Measurements from ENCODE around the gene YIPF6.
"Not testable (repeated sequence)": the region's sequence is repeated elsewhere in the genome, so short reads cannot be mapped to it uniquely, and the experiment has no call there.

Gene YIPF6

GRCh38 chrX:68557126-68557525 is 58.3 kb downstream of the YIPF6 start:
- not testable (repeated sequence) for H3K18ac ChIP-seq (ENCODE audit: low read length); H3K79me2 ChIP-seq (ENCODE audit: control insufficient read depth, insufficient read depth, low read length, poor library complexity)
- WGBS (ENCODE audit: extremely low coverage, insufficient coverage, insufficient read length) = no CpG with 5 or more reads among the region's 8 CpGs

DNA sequence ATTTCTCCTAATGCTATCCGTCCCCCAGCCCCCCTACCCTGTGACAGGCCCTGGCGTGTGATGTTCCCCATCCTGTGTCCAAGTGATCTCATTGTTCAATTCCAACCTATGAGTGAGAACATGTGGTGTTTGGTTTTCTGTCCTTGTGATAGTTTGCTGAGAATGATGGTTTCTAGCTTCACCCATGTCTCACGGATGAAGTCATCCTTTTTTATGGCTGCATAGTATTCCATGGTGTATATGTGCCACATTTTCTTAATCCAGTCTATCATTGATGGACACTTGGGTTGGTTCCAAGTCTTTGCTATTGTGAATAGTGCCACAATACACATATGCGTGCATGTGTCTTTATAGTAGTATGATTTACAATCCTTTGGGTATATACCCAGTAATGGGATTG is 61.1 kb downstream of the YIPF6 start:
- not testable (repeated sequence) for H2AK5ac ChIP-seq (ENCODE audit: low read length); H3K4me2 ChIP-seq (ENCODE audit: low read length); H3K27ac ChIP-seq (ENCODE audit: low read depth, low read length); H2AFZ ChIP-seq (ENCODE audit: insufficient read depth, low read length, poor library complexity); H3K9ac ChIP-seq (ENCODE audit: low read length); H3K9me3 ChIP-seq (ENCODE audit: insufficient read depth, low read depth, low read length); H2BK5ac ChIP-seq (ENCODE audit: low read depth, low read length, poor library complexity); H3K27me3 ChIP-seq (ENCODE audit: insufficient read depth, low read length); H3K23ac ChIP-seq (ENCODE audit: low read length); H3K14ac ChIP-seq (ENCODE audit: low read length); H4K8ac ChIP-seq (ENCODE audit: low read depth, low read length); H3K18ac ChIP-seq (ENCODE audit: low read length); H3K4ac ChIP-seq (ENCODE audit: low read depth, low read length); H3K36me3 ChIP-seq (ENCODE audit: control insufficient read depth in 1 of 2, insufficient read depth in 2 of 2, low read length in 2 of 2); H4K12ac ChIP-seq (ENCODE audit: low read depth, low read length); H2BK120ac ChIP-seq (ENCODE audit: insufficient read depth, low read length, poor library complexity); H3K4me1 ChIP-seq (ENCODE audit: control insufficient read depth in 1 of 2, insufficient read depth in 2 of 2, low read length in 2 of 2); H2BK12ac ChIP-seq (ENCODE audit: low read length); H3K79me2 ChIP-seq (ENCODE audit: control insufficient read depth, insufficient read depth, low read length, poor library complexity); DNase-seq; H3K79me1 ChIP-seq (ENCODE audit: low read length); H4K91ac ChIP-seq (ENCODE audit: low read depth, low read length); H3K4me3 ChIP-seq (ENCODE audit: low read depth, low read length)
- no CpG with 5 or more reads among the region's 4 CpGs for WGBS (ENCODE audit: extremely low coverage, insufficient coverage, insufficient read length)

More at GRCh38 chrX:68557126-68557525, 58.3 kb downstream of the YIPF6 start:
- not testable (repeated sequence) for H3K4ac ChIP-seq (ENCODE audit: low read depth, low read length); H4K91ac ChIP-seq (ENCODE audit: low read depth, low read length); H3K79me1 ChIP-seq (ENCODE audit: low read length); H3K4me2 ChIP-seq (ENCODE audit: low read length); H2BK120ac ChIP-seq (ENCODE audit: insufficient read depth, low read length, poor library complexity); H4K12ac ChIP-seq (ENCODE audit: low read depth, low read length); H3K4me1 ChIP-seq (ENCODE audit: control insufficient read depth in 1 of 2, insufficient read depth in 2 of 2, low read length in 2 of 2); H3K14ac ChIP-seq (ENCODE audit: low read length); H2AFZ ChIP-seq (ENCODE audit: insufficient read depth, low read length, poor library complexity); H2AK5ac ChIP-seq (ENCODE audit: low read length); H2BK12ac ChIP-seq (ENCODE audit: low read length); H3K27ac ChIP-seq (ENCODE audit: low read depth, low read length); H3K9me3 ChIP-seq (ENCODE audit: insufficient read depth, low read depth, low read length); DNase-seq; H2BK5ac ChIP-seq (ENCODE audit: low read depth, low read length, poor library complexity); H3K23ac ChIP-seq (ENCODE audit: low read length); H3K4me3 ChIP-seq (ENCODE audit: low read depth, low read length); H3K36me3 ChIP-seq (ENCODE audit: control insufficient read depth in 1 of 2, insufficient read depth in 2 of 2, low read length in 2 of 2); H4K8ac ChIP-seq (ENCODE audit: low read depth, low read length); H3K9ac ChIP-seq (ENCODE audit: low read length); H3K27me3 ChIP-seq (ENCODE audit: insufficient read depth, low read length)

DNA sequence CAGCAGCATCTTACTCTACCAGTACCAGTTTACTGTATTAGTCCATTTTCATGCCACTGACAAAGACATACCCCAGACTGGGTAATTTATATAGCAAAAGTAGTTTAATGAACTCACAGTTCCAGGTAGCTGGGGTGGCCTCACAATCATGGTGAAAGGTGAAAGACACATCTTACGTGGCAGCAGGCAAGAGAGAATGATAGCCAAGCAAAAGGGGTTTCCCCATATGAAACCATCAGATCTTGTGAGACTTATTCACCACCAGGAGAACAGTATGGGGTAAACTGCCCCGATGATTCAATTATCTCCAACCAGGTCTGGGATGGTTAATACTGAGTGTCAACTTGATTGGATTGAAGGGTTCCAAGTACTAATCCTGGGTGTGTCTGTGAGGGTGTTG is 69.3 kb downstream of the YIPF6 start:
- Histone ChIP-seq H3K9me3 (ENCODE audit: insufficient read depth, low read depth, low read length) (no peaks in the 10 kb centered on the region), H2AK5ac (ENCODE audit: low read length) (no peak overlapping the region), H3K79me2 (ENCODE audit: control insufficient read depth, insufficient read depth, low read length, poor library complexity) (no peaks in the 10 kb centered on the region), H2BK120ac (ENCODE audit: insufficient read depth, low read length, poor library complexity) (no peak overlapping the region), H3K4me3 (ENCODE audit: low read depth, low read length) (no peak overlapping the region), H3K4ac (ENCODE audit: low read depth, low read length) (no peak overlapping the region), H3K4me1 (ENCODE audit: control insufficient read depth in 1 of 2, insufficient read depth in 2 of 2, low read length in 2 of 2) (no peaks in the 10 kb centered on the region), H3K27me3 (ENCODE audit: insufficient read depth, low read length) (no peaks in the 10 kb centered on the region), H3K79me1 (ENCODE audit: low read length) (no peaks in the 10 kb centered on the region), H3K18ac (ENCODE audit: low read length) (no peak overlapping the region), H3K36me3 (ENCODE audit: control insufficient read depth in 1 of 2, insufficient read depth in 2 of 2, low read length in 2 of 2) (peaks cover 0 to 1% of the 10 kb centered on the region in 2 experiments), H3K9ac (ENCODE audit: low read length) (no peak overlapping the region), H3K14ac (ENCODE audit: low read length) (no peak overlapping the region), H3K27ac (ENCODE audit: low read depth, low read length) (no peak overlapping the region), H4K8ac (ENCODE audit: low read depth, low read length) (no peak overlapping the region), H2AFZ (ENCODE audit: insufficient read depth, low read length, poor library complexity) (no peak overlapping the region), H3K4me2 (ENCODE audit: low read length) (no peak overlapping the region), H3K23ac (ENCODE audit: low read length) (no peak overlapping the region), H2BK12ac (ENCODE audit: low read length) (no peak overlapping the region), H4K12ac (ENCODE audit: low read depth, low read length) (no peak overlapping the region), H4K91ac (ENCODE audit: low read depth, low read length) (no peak overlapping the region), H2BK5ac (ENCODE audit: low read depth, low read length, poor library complexity) (no peak overlapping the region)
- DNase-seq = no peak
- no CpG with 5 or more reads among the region's 2 CpGs for WGBS (ENCODE audit: extremely low coverage, insufficient coverage, insufficient read length)

DNA sequence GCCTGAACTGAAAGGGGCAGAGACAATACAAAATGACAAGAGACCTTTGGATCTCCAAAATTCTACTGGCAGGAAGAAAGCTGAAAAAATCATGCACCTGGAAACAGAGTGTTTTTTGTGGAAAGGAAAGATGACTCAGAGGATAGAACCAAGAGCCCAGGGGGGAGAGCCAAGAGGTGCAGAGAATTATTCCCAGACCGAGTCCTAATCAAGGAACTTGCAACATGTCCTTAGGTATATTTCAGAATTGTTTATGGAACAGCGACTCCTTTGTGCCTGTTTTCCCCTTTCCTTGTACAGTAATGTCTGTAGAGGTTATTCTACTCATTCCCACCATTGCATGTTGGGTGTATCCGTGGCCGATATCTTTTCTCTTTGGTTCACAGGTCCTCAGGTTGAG is 71.7 kb downstream of the YIPF6 start:
- no peak overlapping the region for H2AK5ac ChIP-seq (ENCODE audit: low read length)
- H3K23ac ChIP-seq (ENCODE audit: low read length) = no peak overlapping the region
- H3K9ac ChIP-seq (ENCODE audit: low read length) = no peak overlapping the region
- no peak overlapping the region for H2BK5ac ChIP-seq (ENCODE audit: low read depth, low read length, poor library complexity)
- H3K4ac ChIP-seq (ENCODE audit: low read depth, low read length) = no peak overlapping the region
- no peak overlapping the region for H2BK120ac ChIP-seq (ENCODE audit: insufficient read depth, low read length, poor library complexity)
- H4K91ac ChIP-seq (ENCODE audit: low read depth, low read length) = no peak overlapping the region
- H3K4me1 ChIP-seq (ENCODE audit: control insufficient read depth in 1 of 2, insufficient read depth in 2 of 2, low read length in 2 of 2) = no peaks in the 10 kb centered on the region
- no peak overlapping the region for H3K4me3 ChIP-seq (ENCODE audit: low read depth, low read length)
- H3K27me3 ChIP-seq (ENCODE audit: insufficient read depth, low read length) = no peaks in the 10 kb centered on the region
- no peaks in the 10 kb centered on the region for H3K79me1 ChIP-seq (ENCODE audit: low read length)
- H2AFZ ChIP-seq (ENCODE audit: insufficient read depth, low read length, poor library complexity) = no peak overlapping the region
- H4K8ac ChIP-seq (ENCODE audit: low read depth, low read length) = no peak overlapping the region
- H2BK12ac ChIP-seq (ENCODE audit: low read length) = no peak overlapping the region
- WGBS (ENCODE audit: extremely low coverage, insufficient coverage, insufficient read length) = no CpG with 5 or more reads among the region's 4 CpGs
- DNase-seq = no peak
- peaks cover 0 to 1% of the 10 kb centered on the region in 2 experiments for H3K36me3 ChIP-seq (ENCODE audit: control insufficient read depth in 1 of 2, insufficient read depth in 2 of 2, low read length in 2 of 2)
- H3K27ac ChIP-seq (ENCODE audit: low read depth, low read length) = no peak overlapping the region
- H3K18ac ChIP-seq (ENCODE audit: low read length) = no peak overlapping the region
- H3K14ac ChIP-seq (ENCODE audit: low read length) = no peak overlapping the region
- no peaks in the 10 kb centered on the region for H3K9me3 ChIP-seq (ENCODE audit: insufficient read depth, low read depth, low read length)
- H3K79me2 ChIP-seq (ENCODE audit: control insufficient read depth, insufficient read depth, low read length, poor library complexity) = no peaks in the 10 kb centered on the region
- H4K12ac ChIP-seq (ENCODE audit: low read depth, low read length) = no peak overlapping the region
- H3K4me2 ChIP-seq (ENCODE audit: low read length) = no peak overlapping the region
